Testis (tissue), 3 donors: ENCODE data around the gene SH3RF3. TPM values are rescaled to one million over a fixed set of nuclear protein-coding genes. Genes with fewer than 3 reads are reported as not detected.

Experiments
- DNase-seq: peaks from one replicate; pipeline ENCODE4 v3.0.0-alpha.2; 2019
- H3K27ac ChIP-seq, 2 donors: fragments of 200-600 bp; sonication (generic); one replicate each; pipeline ENCODE4 v1.5.1; 2019
- H3K27me3 ChIP-seq: fragments of 200-600 bp; sonication (generic); one replicate; pipeline ENCODE4 v1.5.1; 2019
- H3K36me3 ChIP-seq: fragments of 200-600 bp; sonication (generic); one replicate; pipeline ENCODE4 v1.5.1; 2017; ENCODE audit warnings: low read depth; ENCODE audit errors: missing control alignments
- H3K4me1 ChIP-seq: fragments of 200-600 bp; sonication (generic); one replicate; pipeline ENCODE4 v1.5.1; 2019
- H3K4me3 ChIP-seq, 2 donors: fragments of 200-600 bp; sonication (generic); one replicate each; pipeline ENCODE4 v1.5.1; 2017 to 2019
- H3K9me3 ChIP-seq: fragments of 200-600 bp; sonication (generic); one replicate; pipeline ENCODE4 v1.5.1; 2017
- POLR2A ChIP-seq: fragments of 450-650 bp; IDR thresholded peaks from one replicate; pipeline ENCODE4 v1.6.1; 2017; ENCODE audit warnings: antibody characterized with exemption, mild to moderate bottlenecking, moderate library complexity
- WGBS, 2 donors: methylation state at CpG; one replicate each; pipeline ENCODE4 v1.1.5; 2018; 5-methylcytosine and 5-hydroxymethylcytosine counted together
- intact Hi-C: fragments of 100-400 bp; cut with DNase I; formaldehyde crosslinking; loops from one replicate; pipeline ENCODE4 v1.15.1; 2023; ENCODE audit warnings: low total_unique reads
- polyA plus RNA-seq: library from polyadenylated mRNA; stranded (reverse); fragments of 350-450 nt; fragmentation: Illumina TruSeq; extraction: RNeasy Lipid Tissue Mini Kit (QIAGEN cat#74804); gene quantifications from one replicate; pipeline ENCODE4 v1.2.3, GENCODE V29; 2014; ENCODE audit warnings: low read depth, low replicate concordance; ENCODE audit not compliant: insufficient read depth
- total RNA-seq, 2 donors: library from RNA; depleted of rRNA; stranded (reverse); fragments of >200 nt; gene quantifications; one replicate each; pipeline ENCODE4 v1.2.3, GENCODE V29; 2016
- TF ChIP-seq, protein P1 (sequence below), 3 experiments: fragments of 450-650 bp in 2 of 3; fragments of 200-600 bp in 1 of 3; sonication (generic) in 1 of 3; IDR thresholded peaks; one replicate each; pipeline ENCODE4 v1.5.1; 2016 to 2019; ENCODE audit warnings: antibody characterized with exemption in 3 of 3, mild to moderate bottlenecking in 2 of 3, moderate library complexity in 1 of 3

Gene SH3RF3
- total and polyA plus RNA-seq, 3 donors from 2014 or later: 9.3 to 20.1 (median 16.5) TPM

DNA sequence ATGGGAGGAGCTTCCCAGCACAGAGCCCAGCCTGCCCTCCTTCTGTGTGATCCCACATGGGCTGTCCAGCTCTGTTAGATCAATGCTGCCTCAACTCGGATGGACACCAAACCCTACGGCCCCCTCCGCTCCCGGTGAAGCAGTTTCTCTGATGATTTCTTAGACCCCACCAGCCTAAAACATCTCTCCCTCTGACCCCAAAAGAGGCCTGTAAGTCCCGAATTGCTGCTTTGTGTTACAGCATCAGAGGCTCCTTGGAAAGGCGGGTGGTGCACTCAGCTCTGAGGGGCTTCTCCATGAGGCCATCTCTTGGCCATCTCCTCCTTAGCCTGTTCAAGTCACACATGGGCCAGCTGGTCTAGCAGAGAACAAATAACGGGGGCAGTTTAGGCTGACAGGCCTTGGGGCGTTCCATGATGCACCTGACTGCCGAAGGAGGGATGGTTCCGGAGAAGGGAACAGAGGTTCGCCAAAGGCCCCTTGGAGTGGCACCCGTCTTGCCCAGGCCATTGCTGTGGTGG lies 240.7 kb downstream of the SH3RF3 start:
- Histone ChIP-seq H3K9me3 (no peaks in the 10 kb centered on the region), H3K27me3 (no peaks in the 10 kb centered on the region), H3K36me3 (no peaks in the 10 kb centered on the region), H3K4me1 (no peaks in the 10 kb centered on the region), H3K4me3 (no peak overlapping the region), H3K27ac (no peak overlapping the region)
- TF ChIP-seq POLR2A: no peak
- TF ChIP-seq, protein P1, sequence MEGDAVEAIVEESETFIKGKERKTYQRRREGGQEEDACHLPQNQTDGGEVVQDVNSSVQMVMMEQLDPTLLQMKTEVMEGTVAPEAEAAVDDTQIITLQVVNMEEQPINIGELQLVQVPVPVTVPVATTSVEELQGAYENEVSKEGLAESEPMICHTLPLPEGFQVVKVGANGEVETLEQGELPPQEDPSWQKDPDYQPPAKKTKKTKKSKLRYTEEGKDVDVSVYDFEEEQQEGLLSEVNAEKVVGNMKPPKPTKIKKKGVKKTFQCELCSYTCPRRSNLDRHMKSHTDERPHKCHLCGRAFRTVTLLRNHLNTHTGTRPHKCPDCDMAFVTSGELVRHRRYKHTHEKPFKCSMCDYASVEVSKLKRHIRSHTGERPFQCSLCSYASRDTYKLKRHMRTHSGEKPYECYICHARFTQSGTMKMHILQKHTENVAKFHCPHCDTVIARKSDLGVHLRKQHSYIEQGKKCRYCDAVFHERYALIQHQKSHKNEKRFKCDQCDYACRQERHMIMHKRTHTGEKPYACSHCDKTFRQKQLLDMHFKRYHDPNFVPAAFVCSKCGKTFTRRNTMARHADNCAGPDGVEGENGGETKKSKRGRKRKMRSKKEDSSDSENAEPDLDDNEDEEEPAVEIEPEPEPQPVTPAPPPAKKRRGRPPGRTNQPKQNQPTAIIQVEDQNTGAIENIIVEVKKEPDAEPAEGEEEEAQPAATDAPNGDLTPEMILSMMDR (IDR thresholded peaks at IDR 0.05): no peak
- 96 to 98% methylated on average over 8 to 12 of the region's 12 CpGs for WGBS, 2 donors
- intact Hi-C loops: no loop called here
- no peak for DNase-seq

DNA sequence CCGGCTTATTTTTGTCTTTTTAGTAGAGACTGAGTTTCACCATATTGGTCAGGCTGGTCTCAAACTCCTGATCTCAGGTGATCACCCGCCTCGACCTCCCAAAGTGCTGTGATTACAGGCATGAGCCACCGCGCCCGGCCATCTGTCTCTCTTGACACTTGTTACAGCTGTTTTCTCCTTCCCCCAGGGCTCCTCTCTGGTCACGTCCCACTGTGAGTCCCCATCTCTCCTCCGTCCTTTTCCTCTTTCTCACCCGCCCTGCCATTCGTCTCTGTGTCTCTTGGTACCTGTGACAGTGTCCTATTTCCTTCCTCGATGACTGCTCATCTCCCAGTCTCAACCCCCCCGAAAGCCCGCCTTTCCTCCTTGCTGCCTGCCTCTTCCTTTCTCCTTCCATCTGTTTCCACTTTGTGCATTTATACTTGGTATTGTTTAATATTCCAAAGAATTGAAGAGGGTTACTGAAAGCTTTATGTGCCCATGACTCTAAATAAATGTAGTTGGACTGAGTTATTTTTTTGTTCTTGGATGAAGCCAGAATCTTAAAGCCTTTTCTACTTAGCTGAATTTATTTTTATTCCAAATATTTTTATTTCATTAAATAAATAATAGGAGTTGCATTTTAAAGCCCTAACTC lies 241.5 kb downstream of the SH3RF3 start:
- TF ChIP-seq, protein P1 (IDR thresholded peaks at IDR 0.05): no peak
- TF ChIP-seq POLR2A: no peak
- intact Hi-C loops: no loop called here

DNA sequence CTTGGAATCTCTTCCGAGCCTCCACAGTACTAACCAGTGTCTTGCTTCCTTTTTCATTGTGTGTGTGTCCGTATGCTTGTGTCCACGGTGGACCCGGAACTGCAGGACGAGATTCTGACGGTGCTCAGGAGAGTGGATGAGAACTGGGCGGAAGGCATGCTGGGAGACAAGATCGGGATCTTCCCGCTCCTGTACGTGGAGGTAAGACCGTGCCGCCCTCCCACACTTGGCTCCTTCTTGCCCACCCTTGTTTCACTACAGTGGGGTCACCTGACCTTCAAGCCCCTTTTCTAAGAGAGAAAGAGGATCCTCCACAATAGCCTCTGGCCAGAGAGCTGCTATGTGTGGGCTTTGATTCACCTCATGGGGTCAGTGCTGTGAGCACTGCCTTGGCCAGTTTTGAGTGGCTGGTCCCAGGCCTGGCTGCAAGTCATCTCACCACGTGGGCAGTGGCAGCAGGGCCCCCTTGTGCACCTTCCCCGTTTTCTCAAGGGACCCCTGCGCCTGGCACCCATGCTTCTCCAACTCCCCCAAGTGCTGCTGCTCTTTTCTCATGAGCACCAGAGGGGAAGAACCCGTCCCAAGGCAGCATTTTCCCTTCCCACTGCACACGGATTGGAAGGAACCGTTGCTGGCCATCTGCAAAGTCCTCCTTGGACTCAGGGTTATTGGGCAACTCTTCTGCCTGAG lies 242.6 kb downstream of the SH3RF3 start:
- 94 to 95% methylated on average over 15 to 18 of the region's 18 CpGs for WGBS, 2 donors
- Histone ChIP-seq H3K4me1 (no peaks in the 10 kb centered on the region), H3K9me3 (no peaks in the 10 kb centered on the region), H3K36me3 (no peaks in the 10 kb centered on the region), H3K4me3 (no peak overlapping the region), H3K27me3 (no peaks in the 10 kb centered on the region), H3K27ac (no peak overlapping the region)
- DNase-seq: no peak
- TF ChIP-seq, protein P1 (IDR thresholded peaks at IDR 0.05): no peak
- no peak for TF ChIP-seq POLR2A
- intact Hi-C loops: no loop called here

More for the DNA sequence above, 241.5 kb downstream of the SH3RF3 start:
- Histone ChIP-seq H3K36me3 (no peaks in the 10 kb centered on the region), H3K27me3 (no peaks in the 10 kb centered on the region), H3K4me3 (no peak overlapping the region), H3K27ac (no peak overlapping the region), H3K4me1 (no peaks in the 10 kb centered on the region), H3K9me3 (no peaks in the 10 kb centered on the region)
- WGBS, 2 donors: 95 to 96% methylated on average over 13 of the region's 13 CpGs
- no peak for DNase-seq

DNA sequence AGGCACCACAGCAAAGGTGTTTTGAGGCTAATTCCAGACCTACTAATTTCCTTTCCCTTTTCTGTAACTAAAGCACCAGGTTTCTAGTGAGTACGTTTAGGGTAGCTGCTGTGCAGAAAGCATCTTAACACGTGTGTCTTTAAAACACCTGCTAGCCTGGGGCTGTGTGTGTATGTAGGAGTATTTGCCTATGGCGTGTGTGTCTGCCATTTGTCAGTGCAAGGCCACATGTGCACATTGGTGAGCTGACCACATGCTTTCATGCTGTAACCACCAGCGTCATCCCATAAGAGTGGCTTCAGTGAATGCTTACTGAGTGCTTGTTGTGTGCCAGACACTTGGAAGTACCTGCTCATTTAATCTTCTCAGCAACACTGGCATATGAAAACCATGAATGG lies 243.2 kb downstream of the SH3RF3 start:
- H3K27me3 ChIP-seq: no peaks in the 10 kb centered on the region
- intact Hi-C loops: no loop called here
- H3K27ac ChIP-seq: no peak overlapping the region
- 89 to 95% methylated on average over 4 of the region's 4 CpGs for WGBS, 2 donors
- no peaks in the 10 kb centered on the region for H3K36me3 ChIP-seq
- no peak overlapping the region for H3K4me3 ChIP-seq
- TF ChIP-seq POLR2A: no peak
- TF ChIP-seq, protein P1 (IDR thresholded peaks at IDR 0.05): no peak
- no peaks in the 10 kb centered on the region for H3K9me3 ChIP-seq
- no peak for DNase-seq
- no peaks in the 10 kb centered on the region for H3K4me1 ChIP-seq
